ENCODE data around the gene NDRG2. TPM values are rescaled to one million over a fixed set of nuclear protein-coding genes. Genes with fewer than 3 reads are reported as not detected.

NDRG2 gene
- total RNA-seq, 1 donor from 2014 or later = 11.8 TPM

- Histone ChIP-seq H3K9ac (ENCODE audit: low read length) (no peak overlapping the region), H3K9me3 (ENCODE audit: insufficient read depth, low read depth, low read length) (no peaks in the 10 kb centered on the region), H2AFZ (ENCODE audit: low read depth, low read length) (no peak overlapping the region), H3K4me1 (ENCODE audit: insufficient read depth, low read length) (peaks cover 4% of the 10 kb centered on the region), H4K20me1 (ENCODE audit: insufficient read depth, low read length) (no peaks in the 10 kb centered on the region), H3K4me2 (ENCODE audit: low read length) (no peak overlapping the region), H3K36me3 (ENCODE audit: insufficient read depth, low read length) (no peaks in the 10 kb centered on the region), H3K4me3 (ENCODE audit: insufficient read depth, low read depth, low read length) (no peak overlapping the region), H3K79me2 (ENCODE audit: insufficient read depth, low read length) (no peaks in the 10 kb centered on the region), H3K27me3 (ENCODE audit: insufficient read depth, low read length) (peaks cover 14% of the 10 kb centered on the region), H3K27ac (ENCODE audit: low read depth, low read length) (no peak overlapping the region)
- no peak overlapping the region for H3K4me3 Mint-ChIP-seq (ENCODE audit: unreplicated experiment)
- no peak for TF ChIP-seq EZH2 (IDR thresholded peaks at IDR 0.05; ENCODE audit: insufficient read depth, low read length)
- TF ChIP-seq, protein P1, sequence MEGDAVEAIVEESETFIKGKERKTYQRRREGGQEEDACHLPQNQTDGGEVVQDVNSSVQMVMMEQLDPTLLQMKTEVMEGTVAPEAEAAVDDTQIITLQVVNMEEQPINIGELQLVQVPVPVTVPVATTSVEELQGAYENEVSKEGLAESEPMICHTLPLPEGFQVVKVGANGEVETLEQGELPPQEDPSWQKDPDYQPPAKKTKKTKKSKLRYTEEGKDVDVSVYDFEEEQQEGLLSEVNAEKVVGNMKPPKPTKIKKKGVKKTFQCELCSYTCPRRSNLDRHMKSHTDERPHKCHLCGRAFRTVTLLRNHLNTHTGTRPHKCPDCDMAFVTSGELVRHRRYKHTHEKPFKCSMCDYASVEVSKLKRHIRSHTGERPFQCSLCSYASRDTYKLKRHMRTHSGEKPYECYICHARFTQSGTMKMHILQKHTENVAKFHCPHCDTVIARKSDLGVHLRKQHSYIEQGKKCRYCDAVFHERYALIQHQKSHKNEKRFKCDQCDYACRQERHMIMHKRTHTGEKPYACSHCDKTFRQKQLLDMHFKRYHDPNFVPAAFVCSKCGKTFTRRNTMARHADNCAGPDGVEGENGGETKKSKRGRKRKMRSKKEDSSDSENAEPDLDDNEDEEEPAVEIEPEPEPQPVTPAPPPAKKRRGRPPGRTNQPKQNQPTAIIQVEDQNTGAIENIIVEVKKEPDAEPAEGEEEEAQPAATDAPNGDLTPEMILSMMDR (IDR thresholded peaks at IDR 0.05; ENCODE audit: insufficient read depth, low read depth, low read length) = no peak
- H3K27ac Mint-ChIP-seq (ENCODE audit: unreplicated experiment) = no peak overlapping the region
- H3K36me3 Mint-ChIP-seq (ENCODE audit: low read depth, unreplicated experiment) = peaks cover 8% of the 10 kb centered on the region
- no peak for DNase-seq (ENCODE audit: low read depth)
- peaks cover 22% of the 10 kb centered on the region for H3K27me3 Mint-ChIP-seq (ENCODE audit: low read depth, unreplicated experiment)
- peaks cover 12% of the 10 kb centered on the region for H3K4me1 Mint-ChIP-seq (ENCODE audit: low read depth, unreplicated experiment)
- peaks cover 5% of the 10 kb centered on the region for H3K9me3 Mint-ChIP-seq (ENCODE audit: unreplicated experiment)
- FAIRE-seq = no peak
Measured at GRCh38 chr14:21017528-21018245, 7.2 kb downstream of the NDRG2 start.

- Mint-ChIP-seq H3K9me3 (ENCODE audit: unreplicated experiment) (peaks cover 5% of the 10 kb centered on the region), H3K36me3 (ENCODE audit: low read depth, unreplicated experiment) (peaks cover 5% of the 10 kb centered on the region), H3K4me3 (ENCODE audit: unreplicated experiment) (no peak overlapping the region), H3K27me3 (ENCODE audit: low read depth, unreplicated experiment) (peaks cover 22% of the 10 kb centered on the region), H3K4me1 (ENCODE audit: low read depth, unreplicated experiment) (peaks cover 12% of the 10 kb centered on the region), H3K27ac (ENCODE audit: unreplicated experiment) (no peak overlapping the region)
- H3K36me3 ChIP-seq (ENCODE audit: insufficient read depth, low read length) = no peaks in the 10 kb centered on the region
- FAIRE-seq = no peak
- TF ChIP-seq EZH2 (IDR thresholded peaks at IDR 0.05; ENCODE audit: insufficient read depth, low read length) = no peak
- TF ChIP-seq, protein P1 (IDR thresholded peaks at IDR 0.05; ENCODE audit: insufficient read depth, low read depth, low read length) = no peak
- no peak overlapping the region for H2AFZ ChIP-seq (ENCODE audit: low read depth, low read length)
- no peak overlapping the region for H3K9ac ChIP-seq (ENCODE audit: low read length)
- no peak for DNase-seq (ENCODE audit: low read depth)
- H3K4me3 ChIP-seq (ENCODE audit: insufficient read depth, low read depth, low read length) = no peak overlapping the region
- H3K79me2 ChIP-seq (ENCODE audit: insufficient read depth, low read length) = no peaks in the 10 kb centered on the region
- peaks cover 4% of the 10 kb centered on the region for H3K4me1 ChIP-seq (ENCODE audit: insufficient read depth, low read length)
- no peaks in the 10 kb centered on the region for H4K20me1 ChIP-seq (ENCODE audit: insufficient read depth, low read length)
- peaks cover 19% of the 10 kb centered on the region for H3K27me3 ChIP-seq (ENCODE audit: insufficient read depth, low read length)
- H3K4me2 ChIP-seq (ENCODE audit: low read length) = no peak overlapping the region
- H3K9me3 ChIP-seq (ENCODE audit: insufficient read depth, low read depth, low read length) = no peaks in the 10 kb centered on the region
- no peak overlapping the region for H3K27ac ChIP-seq (ENCODE audit: low read depth, low read length)
Measured at GRCh38 chr14:21016413-21017190, 8.3 kb downstream of the NDRG2 start.
